NCI-H1694 (cell line): ENCODE results near the gene PLD3.

Experiments used
- DNase-seq: peaks from one replicate; lab custom pipeline; 2025; lab: John Stamatoyannopoulos, UW

Gene PLD3

GRCh38 chr19:40413291-40413845, 64.9 kb downstream of the PLD3 start, which contains the start of gene PRX:
Gene PRX (minus strand): TSS chr19:40413378. CDS start chr19:40407932, 5,446 bp downstream.
- no peak for DNase-seq

DNA sequence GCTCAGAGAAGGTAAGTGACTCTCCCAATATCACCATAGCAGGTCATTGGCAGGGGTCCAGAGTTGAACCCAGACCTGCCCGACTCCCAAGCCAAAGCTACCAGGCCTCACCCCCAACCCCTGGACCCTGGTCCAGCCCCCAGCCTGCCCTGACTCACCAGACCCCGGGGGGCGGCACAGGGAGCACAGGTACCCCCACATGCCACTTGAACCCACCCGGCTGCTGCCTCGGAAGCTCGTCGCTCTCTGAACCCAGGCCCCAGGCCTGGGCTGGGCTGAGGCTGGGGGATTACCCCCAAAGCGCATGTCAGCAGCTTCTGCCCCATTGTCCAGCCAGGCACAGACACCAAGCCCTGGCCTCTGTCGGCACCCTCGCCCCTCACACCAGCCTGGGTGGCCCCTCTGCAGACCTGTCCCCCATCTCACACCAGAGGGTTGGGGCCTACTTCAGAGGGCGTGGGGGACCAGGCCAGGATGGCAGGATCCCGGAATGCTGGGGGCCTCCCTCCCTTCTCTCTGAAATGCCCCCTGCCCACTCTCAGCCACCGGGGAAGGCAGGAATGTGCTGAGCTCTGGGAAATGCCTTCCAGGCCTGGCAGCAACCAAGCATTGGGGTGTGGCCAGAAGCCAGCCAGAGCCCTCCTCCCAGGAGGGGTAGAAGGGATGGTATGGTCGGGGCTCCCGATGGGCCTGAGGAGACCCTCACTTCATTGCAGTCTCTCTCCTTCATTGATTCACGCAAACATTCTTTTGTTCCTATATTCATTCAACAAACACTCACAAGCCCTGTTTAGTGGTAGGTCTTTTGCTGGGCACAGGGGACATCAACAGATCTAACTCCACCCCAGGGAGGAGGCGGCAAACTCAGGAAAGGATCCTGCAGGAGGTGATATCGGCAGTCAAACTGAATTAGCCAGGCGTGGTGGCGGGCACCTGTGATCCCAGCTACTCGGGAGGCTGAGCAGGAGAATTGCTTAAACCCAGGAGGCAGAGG, 66.3 kb downstream of the PLD3 start:
- DNase-seq: no peak

DNA sequence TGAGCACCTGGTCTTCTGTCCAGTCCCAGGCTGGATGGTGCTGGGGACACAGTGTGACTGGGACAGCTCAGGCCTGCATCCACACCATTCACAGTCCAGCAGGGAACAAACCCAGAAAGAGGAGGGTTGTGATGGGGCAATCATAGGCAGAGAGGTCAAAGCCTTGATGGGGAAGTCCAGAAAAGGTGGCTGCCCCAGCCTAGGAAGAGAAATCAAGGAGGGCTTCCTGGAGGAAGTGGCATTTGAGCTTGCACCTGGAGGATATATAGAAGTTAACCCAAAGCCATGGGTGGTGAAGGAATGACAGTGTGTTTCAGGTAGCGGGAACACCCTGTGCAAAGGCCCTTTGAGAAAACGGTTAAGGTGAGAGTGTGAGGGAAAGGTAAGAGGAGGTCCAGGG, 67.3 kb downstream of the PLD3 start:
- DNase-seq: no peak

- no peak for DNase-seq
Measured at GRCh38 chr19:40416918-40417642, 68.6 kb downstream of the PLD3 start.

DNA sequence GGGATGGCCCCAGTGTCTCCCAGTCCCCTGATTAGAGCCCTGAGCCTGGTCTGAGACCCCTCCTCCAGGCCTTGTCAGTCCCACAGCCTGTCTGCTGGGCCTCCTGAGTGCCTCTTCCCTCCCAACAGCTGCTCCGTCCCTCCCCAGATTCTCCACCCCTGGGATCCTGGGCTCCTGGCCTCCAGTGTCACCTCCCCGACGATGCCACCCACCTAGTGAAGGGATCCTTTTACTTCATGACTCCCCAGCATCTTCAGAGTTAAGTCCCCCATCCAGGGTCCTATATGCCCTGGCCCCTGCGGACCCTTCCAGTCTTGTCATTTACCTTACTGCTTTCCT, 69.1 kb downstream of the PLD3 start:
- DNase-seq: no peak

DNA sequence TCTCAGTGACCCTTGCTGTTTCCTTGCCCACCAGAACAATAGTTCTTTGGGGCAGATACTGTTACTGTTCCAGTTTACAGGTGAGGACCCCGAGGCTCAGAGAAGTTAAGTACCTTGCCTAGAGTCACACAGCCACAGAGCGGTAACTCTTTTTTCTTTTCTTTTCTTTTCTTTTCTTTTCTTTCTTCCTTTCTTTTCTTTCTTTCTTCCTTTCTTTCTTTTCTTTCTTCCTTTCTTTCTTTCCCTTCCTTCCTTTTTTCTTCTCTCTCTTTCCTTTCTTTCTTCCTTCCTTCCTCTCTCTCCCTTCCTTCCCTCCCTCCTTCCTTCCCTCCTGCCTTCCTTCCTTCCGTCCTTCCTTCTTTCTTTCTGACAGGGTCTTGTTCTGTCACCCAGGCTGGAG, 69.5 kb downstream of the PLD3 start:
- no peak for DNase-seq

- DNase-seq: no peak
Measured at GRCh38 chr19:40419066-40419612, 70.6 kb downstream of the PLD3 start.

- DNase-seq: no peak
Measured at GRCh38 chr19:40419780-40420179, 71.3 kb downstream of the PLD3 start.

GRCh38 chr19:40420451-40420765, 71.9 kb downstream of the PLD3 start:
- DNase-seq: no peak

DNA sequence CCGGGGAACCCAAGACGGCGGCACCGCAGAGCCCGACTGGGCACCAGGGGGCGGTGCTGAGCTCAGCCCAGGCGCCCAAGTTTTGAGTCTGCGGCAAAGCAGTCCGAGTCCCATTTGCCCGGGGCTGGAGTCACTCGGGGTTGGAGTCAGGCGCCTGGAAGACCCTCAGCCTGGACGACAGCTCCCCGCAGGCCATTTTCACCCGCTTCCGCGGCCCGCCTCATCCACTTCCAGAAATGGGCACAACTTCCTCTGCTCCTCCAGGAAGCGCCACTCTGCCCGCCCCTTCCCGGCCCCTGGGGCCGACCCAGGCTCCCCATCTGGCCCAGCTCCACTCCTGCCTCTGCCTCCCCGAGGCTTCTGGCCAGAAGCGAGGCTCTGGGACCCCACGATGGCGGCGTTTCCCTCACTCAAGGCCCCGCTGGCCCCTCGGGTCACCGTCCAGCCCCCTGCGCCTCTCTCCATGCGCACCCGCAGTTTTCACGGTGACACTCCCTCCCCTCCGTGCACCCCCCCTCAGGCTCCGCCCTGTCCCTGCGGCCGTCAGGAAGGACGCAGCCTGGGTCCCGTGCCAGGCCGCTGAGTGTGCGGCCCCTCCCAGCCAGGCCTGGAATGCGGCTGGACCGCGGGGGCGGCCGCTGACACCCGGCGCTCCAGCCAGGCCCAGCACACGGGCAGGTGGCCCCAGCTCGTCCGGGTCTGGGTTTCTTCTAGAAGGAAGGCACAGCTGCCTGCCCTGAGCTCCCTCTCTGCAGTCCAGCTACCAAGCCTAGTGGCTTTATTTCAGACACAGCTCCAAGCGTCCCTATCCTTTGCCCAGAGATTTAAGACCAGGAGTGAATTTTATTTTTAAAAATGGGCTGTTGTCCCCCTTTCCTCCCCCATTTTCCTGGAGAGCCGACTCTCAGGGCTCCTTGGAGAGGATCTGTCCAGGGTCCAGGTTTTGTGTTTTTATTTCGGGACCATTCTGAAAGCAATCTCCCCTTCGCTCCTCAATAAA, 72.6 kb downstream of the PLD3 start:
- peak; percentile 62 for DNase-seq

- no peak for DNase-seq
Measured at GRCh38 chr19:40421993-40422747, 73.7 kb downstream of the PLD3 start.

GRCh38 chr19:40422748-40423566, 74.5 kb downstream of the PLD3 start:
- DNase-seq: no peak

DNA sequence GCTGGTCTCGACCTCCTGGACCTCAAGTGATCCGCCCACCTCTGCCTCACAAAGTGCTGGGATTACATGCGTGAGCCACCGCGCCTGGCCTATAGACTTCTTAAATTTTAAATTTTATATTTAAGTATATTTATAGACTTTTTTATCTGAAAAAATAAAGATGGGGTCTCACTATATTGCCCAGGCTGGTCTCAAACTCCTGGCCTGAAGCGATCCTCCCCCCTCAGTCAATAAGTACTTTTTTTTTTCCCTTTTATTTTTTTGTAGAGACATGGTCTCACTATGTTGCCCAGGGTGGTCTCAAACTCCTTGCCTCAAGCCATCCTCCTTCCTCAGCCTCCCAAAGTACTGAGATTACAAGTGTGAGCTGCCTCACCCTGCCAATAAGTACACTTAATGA, 75.4 kb downstream of the PLD3 start:
- no peak for DNase-seq

- DNase-seq: no peak
Measured at GRCh38 chr19:40424637-40425449, 76.3 kb downstream of the PLD3 start.

- DNase-seq: peak; percentile 98
Measured at GRCh38 chr19:40425450-40426287, 77.2 kb downstream of the PLD3 start, which contains the start of gene SERTAD1. Gene SERTAD1 (minus strand): TSS chr19:40425992. CDS start chr19:40423546, 2,446 bp downstream.
